MCF 10A (cell line): ENCODE measurements around the gene NEURL1B. TPM values are rescaled to one million over a fixed set of nuclear protein-coding genes. Genes with fewer than 3 reads are reported as not detected.

Experiments
- BruUV-seq: library from RNA; stranded (reverse); fragments of 400-500 nt; replicated peaks from 2 replicates; lab custom pipeline; 2021; lab: Mats Ljungman, UMichigan
- CTCF ChIA-PET: fragments of 300-600 bp; sonication (Branson Sonifier 250); formaldehyde crosslinking; extraction: SDS; loops from one replicate; lab custom pipeline; 2021; ENCODE audit warnings: antibody characterized with exemption, inconsistent platforms; lab: Yijun Ruan, JAX
- POLR2A ChIA-PET: fragments of 300-600, 350-650 bp; sonication (Branson Sonifier 250); formaldehyde crosslinking; extraction: SDS; loops from one replicate; lab custom pipeline; 2020; ENCODE audit warnings: antibody characterized with exemption, inconsistent platforms; lab: Yijun Ruan, JAX
- DNase-seq: peaks from one replicate; pipeline ENCODE4 v3.0.0-alpha.2; 2018; ENCODE audit not compliant: unreplicated experiment
- H3K27ac Mint-ChIP-seq: one replicate; pipeline ENCODE4 v1.8.0; 2022; ENCODE audit warnings: mild to moderate bottlenecking, low read depth, mixed read lengths; ENCODE audit not compliant: unreplicated experiment
- H3K27me3 Mint-ChIP-seq: one replicate; pipeline ENCODE4 v1.8.0; 2022; ENCODE audit warnings: mixed read lengths; ENCODE audit not compliant: insufficient read depth, unreplicated experiment
- H3K36me3 Mint-ChIP-seq: one replicate; pipeline ENCODE4 v1.8.0; 2022; ENCODE audit warnings: mild to moderate bottlenecking, moderate library complexity, mixed read lengths; ENCODE audit not compliant: insufficient read depth, unreplicated experiment
- H3K4me1 Mint-ChIP-seq: one replicate; pipeline ENCODE4 v1.8.0; 2022; ENCODE audit warnings: mixed read lengths; ENCODE audit not compliant: insufficient read depth, unreplicated experiment
- H3K4me3 Mint-ChIP-seq: one replicate; pipeline ENCODE4 v1.8.0; 2022; ENCODE audit warnings: mild to moderate bottlenecking, moderate library complexity, mixed read lengths; ENCODE audit not compliant: unreplicated experiment
- H3K9me3 Mint-ChIP-seq: one replicate; pipeline ENCODE4 v1.8.0; 2022; ENCODE audit warnings: mixed read lengths; ENCODE audit not compliant: unreplicated experiment
- intact Hi-C: fragments of 100-400 bp; cut with micrococcal nuclease; formaldehyde crosslinking; loops from 2 replicates; pipeline ENCODE4 v1.14.1; 2022
- total RNA-seq: library from RNA; stranded (reverse); gene quantifications from 2 replicates; pipeline ENCODE4 v1.2.3, GENCODE V29; 2022
- TF ChIP-seq, protein P1 (sequence below): fragments of 200-600 bp; IDR thresholded peaks from one replicate; pipeline ENCODE4 v1.8.0; 2022; ENCODE audit warnings: antibody characterized with exemption, mild to moderate bottlenecking; ENCODE audit not compliant: unreplicated experiment

The NEURL1B gene
- total RNA-seq, 1 experiment from 2014 or later: 7.6 TPM

DNA sequence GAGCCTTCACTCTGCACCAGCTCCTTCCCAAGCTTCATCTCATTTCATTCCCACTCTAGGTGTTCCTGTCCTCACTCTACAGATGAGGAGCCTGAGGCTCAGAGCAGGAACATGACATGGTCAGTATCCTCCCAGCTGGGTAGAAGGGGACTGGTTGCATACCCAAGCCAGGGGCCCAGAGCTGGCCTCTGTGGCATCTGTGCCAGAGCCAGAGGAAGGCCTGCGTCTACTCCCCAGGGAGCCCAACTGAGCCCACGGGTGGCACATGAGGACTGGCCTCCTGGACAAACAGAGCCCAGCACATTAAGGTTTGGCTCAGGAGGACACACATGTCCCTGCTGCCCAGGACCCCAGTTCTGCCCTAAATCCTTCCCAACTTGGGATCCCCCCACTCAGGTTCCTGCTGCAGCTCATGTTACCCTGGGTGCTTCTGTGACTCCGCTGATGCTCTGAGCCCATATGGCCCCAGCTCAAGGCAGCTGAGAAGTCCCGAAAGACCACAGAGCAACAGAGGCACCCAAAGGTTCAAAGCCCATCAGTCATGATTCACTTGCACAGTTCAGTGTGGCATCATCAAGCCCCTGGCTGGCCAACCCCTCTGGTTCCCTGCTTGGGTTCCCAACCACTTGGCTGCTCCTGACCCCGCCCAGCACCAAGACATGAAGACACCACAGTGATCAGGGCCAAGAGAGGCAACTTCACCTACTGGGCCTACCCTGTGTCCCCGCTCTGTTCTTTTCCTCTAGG is 8.5 kb upstream of the NEURL1B start:
- TF ChIP-seq, protein P1, sequence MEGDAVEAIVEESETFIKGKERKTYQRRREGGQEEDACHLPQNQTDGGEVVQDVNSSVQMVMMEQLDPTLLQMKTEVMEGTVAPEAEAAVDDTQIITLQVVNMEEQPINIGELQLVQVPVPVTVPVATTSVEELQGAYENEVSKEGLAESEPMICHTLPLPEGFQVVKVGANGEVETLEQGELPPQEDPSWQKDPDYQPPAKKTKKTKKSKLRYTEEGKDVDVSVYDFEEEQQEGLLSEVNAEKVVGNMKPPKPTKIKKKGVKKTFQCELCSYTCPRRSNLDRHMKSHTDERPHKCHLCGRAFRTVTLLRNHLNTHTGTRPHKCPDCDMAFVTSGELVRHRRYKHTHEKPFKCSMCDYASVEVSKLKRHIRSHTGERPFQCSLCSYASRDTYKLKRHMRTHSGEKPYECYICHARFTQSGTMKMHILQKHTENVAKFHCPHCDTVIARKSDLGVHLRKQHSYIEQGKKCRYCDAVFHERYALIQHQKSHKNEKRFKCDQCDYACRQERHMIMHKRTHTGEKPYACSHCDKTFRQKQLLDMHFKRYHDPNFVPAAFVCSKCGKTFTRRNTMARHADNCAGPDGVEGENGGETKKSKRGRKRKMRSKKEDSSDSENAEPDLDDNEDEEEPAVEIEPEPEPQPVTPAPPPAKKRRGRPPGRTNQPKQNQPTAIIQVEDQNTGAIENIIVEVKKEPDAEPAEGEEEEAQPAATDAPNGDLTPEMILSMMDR: no peak
- POLR2A ChIA-PET: no interaction called here

GRCh38 chr5:172633403-172633970 is 7.6 kb upstream of the NEURL1B start:
- intact Hi-C loops: no loop called here
- no peak for DNase-seq
- TF ChIP-seq, protein P1: no peak
- H3K4me1 Mint-ChIP-seq: peaks cover 20% of the 10 kb centered on the region
- ChIA-PET CTCF (no interaction called here), POLR2A (no interaction called here)
- H3K4me3 Mint-ChIP-seq: no peak overlapping the region
- no peaks in the 10 kb centered on the region for H3K27me3 Mint-ChIP-seq
- no peaks in the 10 kb centered on the region for H3K9me3 Mint-ChIP-seq
- BruUV-seq: no TSS peak
- H3K36me3 Mint-ChIP-seq: no peaks in the 10 kb centered on the region
- no peak overlapping the region for H3K27ac Mint-ChIP-seq

More for the DNA sequence above, 8.5 kb upstream of the NEURL1B start:
- intact Hi-C loops: no loop called here
- H3K4me1 Mint-ChIP-seq: peaks cover 11% of the 10 kb centered on the region
- DNase-seq: no peak
- H3K9me3 Mint-ChIP-seq: no peaks in the 10 kb centered on the region
- no peaks in the 10 kb centered on the region for H3K36me3 Mint-ChIP-seq
- CTCF ChIA-PET: interaction anchor here (0.9 kb wide), 1 partner anchor 9 kb away, joined by 3 read pairs; the partner anchor contains the start of gene NEURL1B
- no TSS peak for BruUV-seq
- no peak overlapping the region for H3K27ac Mint-ChIP-seq
- H3K4me3 Mint-ChIP-seq: no peak overlapping the region
- H3K27me3 Mint-ChIP-seq: no peaks in the 10 kb centered on the region

- intact Hi-C loops: no loop called here
- Mint-ChIP-seq H3K27me3 (no peaks in the 10 kb centered on the region), H3K4me1 (peaks cover 22% of the 10 kb centered on the region), H3K4me3 (no peak overlapping the region), H3K36me3 (no peaks in the 10 kb centered on the region), H3K9me3 (no peaks in the 10 kb centered on the region), H3K27ac (no peak overlapping the region)
- ChIA-PET CTCF (interaction anchor here (1.0 to 1.1 kb wide), 3 partner anchors 27 to 173 kb away, joined by 3 to 6 read pairs (median 5); no protein-coding TSS in a partner anchor), POLR2A (interaction anchor here (1.2 kb wide), 1 partner anchor 10 kb away, joined by 4 read pairs; no protein-coding TSS in a partner anchor)
- TF ChIP-seq, protein P1: no peak
- no TSS peak for BruUV-seq
- DNase-seq: no peak
These were observed 6.8 kb upstream of the NEURL1B start for GRCh38 chr5:172634106-172634899.
